ENCODE data around the gene SBF1.

Gene SBF1

DNA sequence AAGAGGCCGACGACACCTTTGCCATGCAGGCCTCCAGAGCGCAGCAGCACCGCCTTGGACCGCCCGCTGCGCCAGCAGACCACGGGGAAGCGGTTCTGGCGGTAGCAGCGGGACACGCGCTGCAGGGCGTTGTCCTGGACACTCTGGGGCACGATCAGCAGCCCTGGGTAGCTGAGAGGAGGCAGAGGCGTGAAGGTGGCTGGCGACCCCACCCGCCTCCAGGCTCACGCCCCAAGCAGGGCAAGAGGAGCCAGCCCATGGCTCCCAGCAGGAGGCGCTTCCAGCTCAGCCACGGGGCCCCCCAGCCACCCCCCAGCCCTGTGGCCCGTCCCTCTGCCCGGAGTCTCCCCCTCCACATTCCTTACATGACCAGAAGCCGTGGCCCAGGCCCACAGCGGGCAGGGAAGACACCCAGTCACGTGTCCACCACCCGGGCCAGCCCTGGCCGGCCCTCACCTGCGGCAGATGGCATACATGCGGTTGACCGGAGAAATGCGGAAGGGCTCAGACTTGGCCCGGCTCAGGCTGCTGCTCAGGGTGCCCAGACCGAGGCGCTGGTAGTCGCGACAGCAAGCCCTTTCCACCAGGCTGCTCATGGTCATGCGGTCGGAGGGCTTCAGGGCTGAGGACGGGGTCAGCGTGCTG lies 15.2 kb downstream of the SBF1 start:
- DNase-seq (ENCODE audit: low read depth): no peak
- H3K4me3 ChIP-seq (ENCODE audit: low read length): no peak overlapping the region
- TF ChIP-seq CTCF (IDR thresholded peaks at IDR 0.05; ENCODE audit: insufficient read depth, low read depth, low read length, missing control alignments): no peak

- DNase-seq (ENCODE audit: low read depth): no peak
- TF ChIP-seq CTCF (IDR thresholded peaks at IDR 0.05; ENCODE audit: insufficient read depth, low read depth, low read length, missing control alignments): no peak
- no peak overlapping the region for H3K4me3 ChIP-seq (ENCODE audit: low read length)
Measured at GRCh38 chr22:50459016-50459415, 15.8 kb downstream of the SBF1 start.

- no peak for DNase-seq (ENCODE audit: low read depth)
- TF ChIP-seq CTCF (IDR thresholded peaks at IDR 0.05; ENCODE audit: insufficient read depth, low read depth, low read length, missing control alignments): peak; percentile 15
- H3K4me3 ChIP-seq (ENCODE audit: low read length): no peak overlapping the region
Measured at GRCh38 chr22:50456466-50457234, 18.2 kb downstream of the SBF1 start.

DNA sequence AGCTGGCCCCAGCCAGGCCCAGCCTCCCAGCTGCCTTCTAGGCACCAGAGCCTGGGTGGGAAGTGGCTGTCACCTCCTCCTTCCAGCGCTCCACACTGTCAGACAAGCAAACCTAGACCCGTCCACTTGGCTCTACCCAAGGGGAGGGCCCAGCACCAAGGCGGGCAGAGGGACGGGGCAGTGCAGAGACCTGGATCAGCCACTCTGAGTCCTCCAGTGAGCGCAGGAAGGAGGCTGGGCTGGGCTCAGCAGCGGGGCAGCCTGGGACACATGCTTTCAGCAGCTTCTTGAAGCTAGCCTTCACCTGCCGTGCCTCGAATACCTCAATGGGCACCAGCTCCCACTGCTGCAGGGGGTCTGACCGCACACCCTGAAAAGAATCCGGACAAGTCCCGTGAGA lies 18.8 kb downstream of the SBF1 start:
- H3K4me3 ChIP-seq (ENCODE audit: low read length): no peak overlapping the region
- no peak for TF ChIP-seq CTCF (IDR thresholded peaks at IDR 0.05; ENCODE audit: insufficient read depth, low read depth, low read length, missing control alignments)
- DNase-seq (ENCODE audit: low read depth): no peak

DNA sequence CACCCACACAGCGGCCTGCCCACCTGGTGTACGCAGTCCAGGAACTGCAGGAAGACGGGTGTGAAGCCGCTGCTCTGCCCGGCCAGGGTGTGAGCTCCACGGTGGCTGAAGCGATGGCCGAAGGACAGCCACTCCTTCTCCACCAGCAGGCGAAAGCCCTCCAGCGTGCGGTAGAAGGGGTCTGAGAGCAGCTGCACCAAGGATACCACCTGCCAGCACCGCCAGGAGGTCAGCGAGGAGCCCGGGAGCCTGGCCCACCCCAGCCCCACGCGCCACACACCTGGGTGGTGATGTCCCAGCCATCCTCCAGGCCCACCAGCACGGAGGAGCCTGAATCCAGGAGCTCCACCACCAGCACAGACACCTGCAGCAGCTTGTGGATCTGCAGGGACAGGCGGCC lies 19.6 kb downstream of the SBF1 start:
- no peak for TF ChIP-seq CTCF (IDR thresholded peaks at IDR 0.05; ENCODE audit: insufficient read depth, low read depth, low read length, missing control alignments)
- no peak for DNase-seq (ENCODE audit: low read depth)
- no peak overlapping the region for H3K4me3 ChIP-seq (ENCODE audit: low read length)

GRCh38 chr22:50454556-50455075 lies 20.2 kb downstream of the SBF1 start:
- no peak overlapping the region for H3K4me3 ChIP-seq (ENCODE audit: low read length)
- no peak for TF ChIP-seq CTCF (IDR thresholded peaks at IDR 0.05; ENCODE audit: insufficient read depth, low read depth, low read length, missing control alignments)

More at GRCh38 chr22:50454556-50455075, 20.2 kb downstream of the SBF1 start:
- DNase-seq (ENCODE audit: low read depth): no peak

Measured in epithelial cell of esophagus (primary cell).